ENCODE measurements around the gene SDK2.

SDK2 gene

DNA sequence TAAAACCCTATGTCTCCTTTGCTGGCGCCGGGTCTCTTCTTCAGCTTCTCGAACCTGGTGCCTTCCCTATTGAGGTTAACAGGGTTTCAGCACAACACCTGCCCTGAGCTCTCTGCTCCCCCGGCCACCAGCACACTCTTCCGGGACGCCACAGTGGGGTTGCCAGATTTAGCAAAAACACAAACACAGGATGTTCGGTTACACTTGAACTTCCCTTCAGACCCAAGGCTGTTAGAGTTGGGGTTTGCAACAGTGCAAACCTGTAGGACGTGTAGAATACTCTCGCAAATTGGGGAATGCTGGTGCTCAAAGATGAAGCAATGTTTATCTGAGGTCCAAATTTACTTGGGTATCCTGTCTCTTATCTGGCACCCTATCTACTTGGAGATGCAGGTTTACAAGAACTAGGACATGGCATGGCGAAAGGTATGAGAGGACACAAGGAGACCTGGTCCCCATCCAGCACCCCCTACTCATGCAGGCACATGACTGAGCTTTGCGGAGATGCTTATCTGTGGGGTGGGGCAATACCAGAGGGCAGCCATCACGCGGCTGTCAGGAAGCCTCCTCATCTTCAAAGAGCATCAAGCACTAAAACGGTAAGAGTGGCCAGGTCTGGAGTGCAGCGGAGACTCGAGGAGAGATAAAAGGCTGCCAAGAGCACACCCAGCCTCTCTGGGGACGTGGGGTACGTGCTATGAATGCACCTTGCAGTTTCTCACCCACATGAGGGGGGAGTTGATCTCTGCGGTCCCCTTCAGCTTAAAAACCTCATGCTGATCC is 52.8 kb downstream of the SDK2 start:
- no peak for DNase-seq (ENCODE audit: extremely low read depth in 1 of 2, low read depth in 1 of 2)

DNA sequence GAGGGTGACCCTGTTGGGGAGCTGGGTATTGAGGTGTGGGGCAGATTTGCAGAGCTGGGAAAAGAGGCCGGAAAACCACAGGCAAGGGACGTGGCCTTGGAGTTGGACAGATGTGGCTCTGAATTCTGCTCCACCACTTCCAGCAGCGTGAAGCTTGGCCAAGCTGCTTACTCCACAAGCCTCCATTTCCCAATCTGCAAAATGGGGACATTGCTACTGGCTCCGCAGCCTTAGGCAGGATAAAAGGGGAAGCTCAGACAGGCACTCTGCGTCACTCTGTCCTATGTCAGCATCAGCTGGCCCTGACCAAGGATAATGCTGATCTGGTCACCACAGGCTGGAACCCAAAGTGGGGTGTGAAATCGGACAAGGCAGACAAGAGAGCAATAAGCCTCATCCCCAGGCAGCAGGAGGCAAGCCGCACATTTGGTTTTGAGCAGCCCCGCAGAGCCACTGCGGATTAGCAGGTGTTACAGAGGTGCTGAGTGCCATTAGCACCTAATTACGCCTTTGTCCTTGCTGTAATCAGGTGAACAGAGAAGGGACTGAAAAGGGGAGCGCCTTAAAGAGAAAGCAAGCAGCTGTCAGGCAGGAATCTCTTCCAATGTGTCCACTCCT is 54.8 kb downstream of the SDK2 start:
- no peak for DNase-seq (ENCODE audit: extremely low read depth in 1 of 2, low read depth in 1 of 2)

DNA sequence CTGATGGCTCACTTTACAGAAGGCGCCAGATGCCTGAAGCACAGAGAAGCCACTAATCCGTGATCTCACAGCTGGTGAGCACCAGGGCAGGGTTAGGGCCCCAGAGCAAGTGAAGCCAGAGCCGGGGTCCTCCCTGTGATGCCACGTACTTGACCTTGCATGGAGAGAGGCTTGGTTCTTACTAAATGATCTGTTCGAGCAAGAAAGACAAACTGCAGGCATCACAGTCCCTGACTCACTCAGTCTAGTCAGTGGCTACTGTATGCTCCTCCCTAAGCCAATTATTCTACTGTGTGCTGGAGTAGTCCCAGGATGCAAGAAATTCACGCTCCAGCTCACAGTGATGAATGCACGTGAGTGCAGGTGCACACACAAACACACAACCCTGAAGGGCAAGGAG is 55.4 kb downstream of the SDK2 start:
- DNase-seq (ENCODE audit: extremely low read depth in 1 of 2, low read depth in 1 of 2), result no peak

DNA sequence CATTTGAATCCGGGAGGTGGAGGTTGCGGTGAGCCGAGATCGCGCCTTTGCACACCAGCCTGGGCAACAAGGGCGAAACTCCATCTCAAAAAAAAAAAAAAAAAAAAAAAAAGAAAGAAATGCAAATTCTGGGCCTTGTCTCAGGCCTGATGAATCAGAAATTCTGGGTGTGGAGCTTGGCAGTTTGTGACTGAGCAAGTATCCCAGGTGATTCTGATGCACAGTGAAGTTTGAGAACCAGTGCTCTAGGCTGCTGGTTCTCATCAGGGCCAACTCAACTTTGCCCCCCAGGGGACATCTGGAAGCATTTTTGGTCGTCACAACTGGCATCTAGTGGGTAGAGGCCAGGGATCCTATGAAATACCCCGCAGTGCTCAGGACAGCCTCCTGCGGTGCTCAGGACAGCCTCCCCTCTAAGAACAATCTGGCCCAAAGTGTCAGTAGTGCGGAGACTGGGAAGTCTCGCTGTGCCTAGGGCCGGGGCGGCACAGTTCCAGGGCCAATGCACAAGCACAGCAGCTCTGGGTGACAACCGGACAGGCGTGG is 55.9 kb downstream of the SDK2 start:
- no peak for DNase-seq (ENCODE audit: extremely low read depth in 1 of 2, low read depth in 1 of 2)

DNA sequence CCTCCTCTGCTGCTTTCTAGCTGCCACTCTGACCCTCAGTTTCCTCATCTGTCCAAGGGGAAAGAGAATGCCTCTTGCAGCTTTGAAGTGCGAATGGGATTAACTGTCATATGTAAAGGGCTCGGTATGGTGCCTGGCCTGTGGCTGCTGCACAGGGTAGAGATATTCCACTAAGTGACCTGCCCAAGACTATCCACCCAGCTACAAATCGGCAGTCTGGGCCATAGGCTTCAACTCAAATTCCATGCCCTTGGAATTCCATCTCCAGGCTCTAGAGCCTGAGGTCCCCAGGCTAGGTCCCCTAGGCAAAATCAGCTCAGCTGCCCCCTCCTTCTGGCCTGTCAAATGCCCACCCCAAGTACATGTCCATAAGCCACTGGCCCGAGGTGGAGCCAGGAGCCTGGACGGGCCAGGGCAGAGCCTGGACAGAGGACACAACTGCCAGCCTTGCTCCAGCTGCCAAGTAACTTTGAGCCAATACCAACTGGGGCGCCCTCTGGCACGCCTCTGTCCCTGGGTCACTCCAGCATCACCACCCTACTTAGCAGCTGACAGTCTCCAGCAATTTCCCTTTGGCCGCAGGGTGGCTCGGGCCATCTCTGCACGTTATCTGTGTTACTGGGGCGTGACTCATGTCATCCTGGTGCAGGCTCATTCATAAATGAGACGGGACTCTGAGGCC is 57.2 kb downstream of the SDK2 start:
- no peak for DNase-seq (ENCODE audit: extremely low read depth in 1 of 2, low read depth in 1 of 2)

DNA sequence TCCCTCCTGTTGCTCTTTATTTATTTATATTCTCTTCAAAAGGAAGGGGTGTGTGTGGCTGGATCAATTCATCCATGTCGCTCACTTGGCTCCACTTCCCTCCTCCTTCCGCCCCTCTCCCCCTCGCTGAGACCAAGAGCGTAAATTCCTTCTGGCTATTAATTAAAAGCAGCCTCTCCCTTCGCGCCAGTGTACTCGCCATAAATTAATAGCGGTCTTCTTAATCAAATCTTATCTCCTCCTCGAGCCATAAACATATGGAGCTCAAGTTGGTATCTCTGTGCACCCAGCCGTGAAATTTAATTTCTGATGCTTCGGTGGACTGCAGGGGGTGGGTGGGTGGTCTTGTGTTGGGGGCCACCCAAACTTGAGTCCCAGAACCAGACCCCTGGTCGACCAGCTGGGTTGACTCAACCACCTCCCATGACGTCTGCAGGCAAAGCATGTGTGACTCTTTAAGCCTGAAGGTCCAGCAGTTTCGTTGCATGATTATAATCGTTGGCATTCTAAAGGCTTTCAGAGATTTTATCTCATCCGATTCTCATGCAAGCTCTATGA is 57.9 kb downstream of the SDK2 start:
- no peak for DNase-seq (ENCODE audit: extremely low read depth in 1 of 2, low read depth in 1 of 2)

DNA sequence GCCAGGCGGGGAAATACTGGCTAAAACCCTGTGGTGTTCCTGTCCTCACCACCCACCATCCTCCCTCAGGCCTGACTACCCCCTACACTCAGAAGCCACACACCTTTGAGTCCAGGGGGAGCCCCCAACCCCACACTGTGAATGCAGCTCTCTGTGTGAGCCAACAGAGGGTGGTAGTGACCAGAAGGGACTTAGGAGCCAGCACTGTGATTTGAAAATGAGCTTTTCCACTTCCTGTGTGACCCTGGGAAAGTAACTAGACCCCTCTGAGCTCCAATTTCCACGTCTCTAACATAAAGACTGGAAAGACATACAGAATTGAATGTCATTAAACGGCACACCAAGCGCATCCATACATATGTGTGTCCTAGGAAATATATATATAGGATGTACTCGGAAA is 58.7 kb downstream of the SDK2 start:
- no peak for DNase-seq (ENCODE audit: extremely low read depth in 1 of 2, low read depth in 1 of 2)

DNA sequence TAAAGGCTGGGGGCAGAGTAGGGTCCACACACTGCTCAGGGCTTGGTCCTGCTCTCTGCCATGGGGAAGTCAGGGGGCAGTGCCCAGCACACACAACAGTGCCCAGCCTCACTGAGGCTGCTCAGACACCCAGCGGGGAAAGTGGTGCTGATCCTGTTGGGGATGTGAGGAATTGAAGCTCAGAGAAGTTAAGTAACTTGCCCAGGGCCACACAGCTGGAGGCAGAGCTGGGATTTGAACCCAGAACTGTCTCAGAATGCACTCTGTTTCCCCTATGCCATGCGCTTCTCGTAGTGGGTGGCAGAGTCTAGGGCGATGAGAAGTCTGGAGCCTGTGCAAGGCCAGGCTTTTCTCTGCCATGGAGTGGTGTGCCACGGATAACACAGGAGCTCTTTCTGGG is 59.3 kb downstream of the SDK2 start:
- DNase-seq (ENCODE audit: extremely low read depth in 1 of 2, low read depth in 1 of 2), result no peak

DNA sequence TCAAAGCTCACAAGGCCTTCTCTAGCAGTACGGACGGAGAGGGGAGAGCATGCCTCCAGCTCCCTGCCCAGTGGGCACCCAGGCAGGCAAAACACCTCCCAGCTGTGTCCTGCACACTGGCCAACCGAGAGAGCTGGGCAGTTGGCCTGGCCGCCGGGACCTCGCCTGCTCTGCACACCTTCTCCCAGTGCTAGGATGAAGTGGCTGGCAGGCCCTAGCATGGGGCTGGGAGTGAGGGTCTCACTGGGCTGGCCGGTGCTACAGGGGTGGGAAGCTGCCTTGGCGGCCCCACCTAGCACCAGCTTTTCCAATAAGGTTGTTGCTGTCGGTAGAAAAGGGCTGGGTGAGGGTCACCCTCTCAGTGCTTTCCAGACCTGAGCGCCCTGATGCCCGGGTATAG is 60.2 kb downstream of the SDK2 start:
- no peak for DNase-seq (ENCODE audit: extremely low read depth in 1 of 2, low read depth in 1 of 2)

DNA sequence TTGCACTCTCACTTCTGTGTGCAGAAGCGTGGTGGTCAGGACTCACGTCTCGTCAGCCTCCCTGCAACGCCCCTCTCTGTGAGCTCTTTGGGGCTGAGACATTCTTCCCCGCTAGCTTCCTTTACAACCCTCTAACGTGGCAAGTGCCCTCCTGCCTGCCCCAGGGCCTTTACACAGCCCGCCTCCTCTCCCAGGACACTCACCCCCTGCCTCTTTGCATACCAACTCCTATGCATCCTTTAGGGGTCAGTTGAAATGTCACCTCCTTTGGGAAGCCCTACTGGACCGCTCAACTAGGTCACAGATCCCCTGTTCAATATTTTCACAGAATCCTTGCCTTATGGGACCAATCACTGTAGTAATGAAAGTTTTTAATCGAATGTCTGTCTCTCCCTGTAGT is 61.4 kb downstream of the SDK2 start:
- no peak for DNase-seq (ENCODE audit: extremely low read depth in 1 of 2, low read depth in 1 of 2)

DNA sequence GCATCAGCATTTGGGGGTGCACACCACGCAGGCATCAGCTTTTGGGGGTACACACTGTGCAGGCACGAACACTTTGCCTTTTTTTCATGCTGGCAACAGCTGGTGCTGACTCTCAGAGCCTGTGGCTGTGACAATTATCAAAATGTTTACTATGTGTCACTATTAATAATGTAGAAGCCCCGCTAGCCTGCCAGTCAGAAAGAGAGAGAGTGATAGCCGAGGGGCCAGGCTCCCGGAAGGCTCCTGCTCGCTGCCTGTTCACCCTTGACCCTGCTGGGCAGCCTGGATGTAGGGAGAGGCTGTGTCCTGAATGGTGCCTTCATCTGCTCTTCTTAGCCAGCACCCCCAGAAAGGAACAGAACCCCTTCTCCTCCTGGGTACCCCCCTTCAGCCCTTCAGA is 61.9 kb downstream of the SDK2 start:
- DNase-seq (ENCODE audit: extremely low read depth in 1 of 2, low read depth in 1 of 2), result no peak

DNA sequence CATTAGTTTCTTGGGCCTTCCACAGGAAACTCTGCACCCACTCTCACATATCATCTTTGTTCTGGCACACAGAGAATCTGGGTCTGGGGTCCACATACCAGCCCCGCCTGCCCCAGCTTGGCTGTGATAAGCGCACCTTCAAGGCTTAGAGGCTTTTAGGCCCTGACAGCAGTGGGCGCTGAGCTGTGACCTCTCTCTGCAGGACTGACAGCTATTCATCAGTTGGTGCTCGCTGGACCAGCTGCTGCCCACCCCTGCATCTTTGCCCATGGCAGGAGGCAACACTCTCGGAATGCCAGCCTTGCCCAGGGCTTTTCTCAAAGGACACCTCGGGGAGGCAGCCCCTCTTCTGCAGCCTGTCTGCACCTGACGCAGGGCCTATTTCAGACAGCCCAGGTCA is 62.9 kb downstream of the SDK2 start:
- no peak for DNase-seq (ENCODE audit: extremely low read depth in 1 of 2, low read depth in 1 of 2)

DNA sequence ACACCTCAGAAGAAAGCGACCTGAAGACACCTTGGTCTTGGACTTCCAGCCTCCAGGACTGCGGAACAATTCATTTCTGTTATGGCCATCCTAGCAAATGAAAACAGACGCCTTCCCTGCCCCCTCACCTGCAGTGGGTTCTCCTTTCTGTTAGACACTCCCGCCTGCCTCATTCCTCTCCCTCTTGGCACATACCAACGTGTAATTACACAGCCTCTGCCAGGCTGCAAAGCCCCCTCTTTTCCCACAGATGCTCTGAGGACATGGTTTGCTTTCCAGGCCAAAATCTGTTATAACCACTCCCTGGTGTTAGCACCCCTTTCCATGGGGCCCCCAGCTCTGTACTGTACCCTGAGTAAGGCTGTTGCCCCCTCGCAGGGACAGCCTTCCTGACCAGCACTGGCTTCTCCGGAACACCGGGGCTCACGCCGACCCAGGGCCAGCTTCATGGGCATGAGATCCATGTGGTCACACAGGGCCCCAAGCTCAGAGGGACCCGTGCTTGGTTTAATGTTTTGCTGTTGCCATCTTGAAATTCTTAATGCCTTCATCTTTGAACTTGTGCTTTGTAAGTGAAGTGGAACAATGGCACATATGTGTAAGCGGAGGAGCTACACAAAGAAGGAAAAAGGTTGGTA is 64.1 kb downstream of the SDK2 start:
- DNase-seq (ENCODE audit: extremely low read depth in 1 of 2, low read depth in 1 of 2), result no peak

DNA sequence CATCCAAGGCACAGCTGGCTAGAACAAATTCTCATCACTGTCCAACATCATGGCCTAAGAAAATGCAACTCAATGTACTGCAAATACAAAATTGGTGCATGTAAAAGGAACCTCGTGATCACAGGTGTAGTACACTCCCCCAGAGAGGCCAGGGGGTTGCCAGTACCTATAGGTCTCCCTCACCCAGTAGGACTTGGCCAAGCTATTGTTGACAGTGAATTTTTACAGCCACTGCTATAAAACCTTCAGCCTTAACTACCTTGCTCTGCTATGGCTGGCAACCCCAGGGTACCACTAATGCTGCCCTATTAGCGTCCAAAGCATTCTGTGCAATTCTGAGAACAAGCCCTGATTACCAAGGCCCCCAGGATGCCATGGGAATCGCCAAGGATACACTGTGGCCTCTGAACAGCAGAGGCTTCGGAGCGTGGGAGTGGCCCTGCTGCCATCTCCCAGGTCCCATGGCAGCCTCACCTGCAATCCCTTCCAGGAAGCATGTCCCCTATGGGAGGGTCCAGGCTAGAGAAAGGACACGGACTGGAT is 67.6 kb downstream of the SDK2 start:
- DNase-seq (ENCODE audit: extremely low read depth in 1 of 2, low read depth in 1 of 2), result no peak

DNA sequence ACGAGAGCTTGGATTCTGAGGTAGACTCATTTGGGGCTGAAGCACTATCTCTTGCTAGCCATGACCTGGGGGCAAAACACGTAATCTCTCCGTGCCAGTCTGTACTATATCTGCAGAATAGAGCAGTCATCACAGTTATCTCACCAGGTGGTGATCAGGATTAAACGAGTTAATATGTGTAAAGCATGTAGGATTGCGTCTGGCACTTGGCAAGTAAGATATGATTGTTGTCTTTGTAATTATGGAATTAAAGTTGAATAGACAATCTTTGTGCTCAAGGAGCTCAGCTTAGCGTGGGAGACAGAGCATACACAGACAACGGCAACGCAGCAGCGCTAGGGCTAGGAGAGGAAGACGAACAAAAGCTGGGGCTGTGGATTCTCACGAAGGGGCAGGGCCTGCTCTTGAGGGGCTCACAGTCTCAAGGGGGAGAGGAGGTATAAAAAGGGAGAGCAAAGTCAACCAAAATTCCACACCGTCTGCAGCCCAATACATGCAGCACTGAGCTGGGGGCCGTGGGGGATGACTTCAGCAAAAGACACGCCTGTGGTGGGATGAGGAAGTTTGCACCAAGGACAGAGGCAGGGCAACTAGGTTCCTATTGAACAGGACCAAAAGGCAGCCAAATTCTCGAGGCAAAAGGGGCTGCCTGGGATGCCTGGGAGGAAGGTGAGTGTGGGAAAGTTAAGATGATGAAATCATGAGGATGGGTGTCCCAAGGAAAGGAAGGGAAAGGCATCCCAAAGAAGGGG is 68.6 kb downstream of the SDK2 start:
- DNase-seq (ENCODE audit: extremely low read depth in 1 of 2, low read depth in 1 of 2), result no peak

DNA sequence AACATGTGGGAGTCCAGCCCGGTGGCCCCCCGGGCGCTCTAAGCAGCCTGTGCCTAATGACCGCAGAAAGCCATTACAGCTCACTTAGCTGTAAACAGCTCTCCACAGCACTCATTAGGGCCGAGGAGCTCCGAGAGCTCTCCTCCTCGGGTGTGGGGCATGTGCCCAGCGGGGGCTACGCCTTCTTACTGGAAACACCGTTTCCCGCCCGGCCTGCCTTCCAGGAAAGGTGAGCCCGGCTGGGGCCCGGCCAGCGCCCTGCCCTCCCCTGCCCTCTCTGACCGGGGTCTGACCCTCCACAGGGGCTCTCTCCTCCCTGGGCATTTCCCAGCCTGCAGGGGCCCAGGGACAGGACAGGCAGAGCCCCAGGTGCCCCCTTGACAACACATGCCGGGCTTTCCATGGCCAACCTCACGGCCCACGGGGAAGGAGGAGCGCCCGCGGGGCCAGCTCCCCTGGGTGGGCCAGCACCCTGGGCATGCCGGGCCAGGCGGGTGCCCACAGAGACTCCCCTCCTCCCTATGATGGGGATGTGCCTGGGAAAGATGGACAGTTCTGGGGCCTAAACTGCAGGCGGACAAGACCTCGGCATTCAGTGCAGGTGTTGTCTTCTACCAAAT is 72.6 kb downstream of the SDK2 start:
- DNase-seq (ENCODE audit: extremely low read depth in 1 of 2, low read depth in 1 of 2), result no peak

DNA sequence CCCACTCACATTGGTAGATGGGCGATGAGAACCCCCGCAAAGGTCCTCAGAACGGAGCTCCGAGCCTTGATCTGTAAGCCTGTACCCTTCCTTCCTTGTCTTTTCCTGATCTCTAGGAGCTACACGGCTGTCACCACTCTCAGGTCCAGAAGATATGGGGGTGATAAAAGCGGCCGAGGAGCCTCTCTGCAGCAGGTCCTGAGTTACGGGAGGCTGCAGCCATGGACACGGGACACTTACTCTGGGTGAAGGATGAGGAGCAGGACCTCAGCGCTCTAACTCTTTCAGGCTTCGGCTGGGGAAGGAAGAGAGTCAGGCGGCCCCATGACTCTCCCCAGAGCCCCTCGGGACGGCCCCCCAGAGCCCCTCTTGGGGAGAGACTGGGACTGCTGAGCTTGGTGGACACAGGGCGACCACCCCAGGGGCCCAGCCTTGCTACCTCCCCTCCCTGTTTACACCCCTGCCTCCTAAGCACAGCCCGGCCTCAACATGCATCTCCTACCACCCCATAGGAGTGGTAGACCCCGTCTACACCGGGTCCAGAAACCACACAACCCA is 74.4 kb downstream of the SDK2 start:
- no peak for DNase-seq (ENCODE audit: extremely low read depth in 1 of 2, low read depth in 1 of 2)

DNA sequence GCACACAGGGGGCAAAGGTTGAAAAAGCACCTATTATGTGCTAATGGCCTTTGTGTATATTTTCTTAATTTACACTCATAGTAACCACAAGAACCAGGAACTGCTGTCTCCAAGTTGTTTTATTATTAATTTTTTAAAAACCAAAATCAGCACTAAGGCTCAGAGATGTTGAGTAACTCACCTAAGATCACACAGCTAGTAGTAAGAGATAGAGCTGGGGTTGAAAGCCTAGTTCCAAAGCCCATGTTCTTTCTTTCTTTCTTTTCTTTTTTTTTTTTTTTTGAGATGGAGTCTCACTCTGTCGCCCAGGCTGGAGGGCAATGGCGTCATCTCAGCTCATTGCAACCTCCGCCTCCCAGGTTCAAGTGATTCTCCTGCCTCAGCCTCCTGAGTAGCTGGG is 75.3 kb downstream of the SDK2 start:
- no peak for DNase-seq (ENCODE audit: extremely low read depth in 1 of 2, low read depth in 1 of 2)

All from stimulated activated CD8-positive, alpha-beta memory T cell treated with anti-CD3 and anti-CD28 coated beads, Interleukin-7, amount 100 ng/mL, for 48 hours (primary cell).